WTC11 (cell line): ENCODE measurements around the gene ZNF385A. TPM values are rescaled to one million over a fixed set of nuclear protein-coding genes. Genes with fewer than 3 reads are reported as not detected.

ENCODE experiments used
- ATAC-seq: fragments of 200-7000 bp; cut with Tn5 transposase; 2 replicates; pipeline ENCODE4 v1.10.0; 2021; ENCODE audit warnings: mild to moderate bottlenecking, moderate library complexity
- CTCF ChIA-PET: fragments of 300-600 bp; sonication (Branson Sonifier 250); formaldehyde crosslinking; loops from one replicate; lab custom pipeline; 2021; ENCODE audit warnings: antibody characterized with exemption; lab: Charles Lee
- POLR2A ChIA-PET: fragments of 350-600 bp; sonication (Branson Sonifier 250); formaldehyde crosslinking; loops from one replicate; lab custom pipeline; 2021; ENCODE audit warnings: antibody characterized with exemption; lab: Charles Lee
- DNase-seq: peaks from one replicate; pipeline ENCODE4 v3.0.0; 2021; ENCODE audit warnings: low spot score
- H3K27ac Mint-ChIP-seq: 2 replicates; pipeline ENCODE4 v1.8.0; 2021; ENCODE audit warnings: mixed read lengths
- H3K27me3 Mint-ChIP-seq: 2 replicates; pipeline ENCODE4 v1.8.0; 2021; ENCODE audit warnings: low read depth, mild to moderate bottlenecking, moderate library complexity, mixed read lengths
- H3K36me3 Mint-ChIP-seq: 2 replicates; pipeline ENCODE4 v1.8.0; 2021; ENCODE audit warnings: mixed read lengths
- H3K4me1 Mint-ChIP-seq: 2 replicates; pipeline ENCODE4 v1.8.0; 2022; ENCODE audit warnings: mixed read lengths
- H3K4me3 Mint-ChIP-seq: 2 replicates; pipeline ENCODE4 v1.8.0; 2021; ENCODE audit warnings: mild to moderate bottlenecking, moderate library complexity, mixed read lengths
- H3K9me3 Mint-ChIP-seq: 2 replicates; pipeline ENCODE4 v1.8.0; 2021; ENCODE audit warnings: mixed read lengths
- ATF2 ChIP-seq: sonication (generic); formaldehyde crosslinking; IDR thresholded peaks from 2 replicates; pipeline ENCODE4 v1.8.1; 2022; ENCODE audit warnings: low read depth, missing genetic modification reagents, borderline replicate concordance
- ATF3 ChIP-seq: sonication (generic); formaldehyde crosslinking; conservative IDR thresholded peaks from 2 replicates; pipeline ENCODE4 v1.8.1; 2022; ENCODE audit warnings: mild to moderate bottlenecking, missing genetic modification reagents
- CREB1 ChIP-seq: sonication (generic); formaldehyde crosslinking; IDR thresholded peaks from 2 replicates; pipeline ENCODE4 v1.8.0; 2023; ENCODE audit warnings: mild to moderate bottlenecking, missing genetic modification reagents
- CTCF ChIP-seq: fragments of 200-600 bp; IDR thresholded peaks from 2 replicates; pipeline ENCODE4 v1.8.0; 2022; ENCODE audit warnings: antibody characterized with exemption
- E2F5 ChIP-seq: sonication (generic); formaldehyde crosslinking; IDR thresholded peaks from 2 replicates; pipeline ENCODE4 v1.8.1; 2022; ENCODE audit warnings: mild to moderate bottlenecking, moderate library complexity, missing genetic modification reagents
- FOXJ3 ChIP-seq: sonication (generic); formaldehyde crosslinking; IDR thresholded peaks from 2 replicates; pipeline ENCODE4 v1.9.0; 2021; ENCODE audit warnings: missing genetic modification reagents, mild to moderate bottlenecking, borderline replicate concordance
- FOXK1 ChIP-seq: sonication (generic); formaldehyde crosslinking; IDR thresholded peaks from 2 replicates; pipeline ENCODE4 v1.8.0; 2022; ENCODE audit warnings: mild to moderate bottlenecking, moderate library complexity, missing genetic modification reagents
- HMGA2 ChIP-seq: fragments of 250-450 bp; sonication (Bioruptor Pico); IDR thresholded peaks from 2 replicates; pipeline ENCODE4 v1.4.0; 2021; ENCODE audit warnings: mild to moderate bottlenecking, moderate library complexity
- JUN ChIP-seq: sonication (generic); formaldehyde crosslinking; IDR thresholded peaks from 2 replicates; pipeline ENCODE4 v1.8.0; 2023; ENCODE audit warnings: mild to moderate bottlenecking, missing genetic modification reagents
- NFE2L1 ChIP-seq: sonication (generic); formaldehyde crosslinking; IDR thresholded peaks from 2 replicates; pipeline ENCODE4 v1.8.1; 2023; ENCODE audit warnings: missing genetic modification reagents
- OVOL2 ChIP-seq: fragments of 250-450 bp; sonication (Bioruptor Pico); IDR thresholded peaks from 2 replicates; pipeline ENCODE4 v1.9.0; 2021; ENCODE audit warnings: mild to moderate bottlenecking, borderline replicate concordance
- SMAD4 ChIP-seq: sonication (generic); formaldehyde crosslinking; IDR thresholded peaks from 2 replicates; pipeline ENCODE4 v1.8.0; 2022; ENCODE audit warnings: mild to moderate bottlenecking, missing genetic modification reagents
- SP1 ChIP-seq: sonication (generic); formaldehyde crosslinking; conservative IDR thresholded peaks from 2 replicates; pipeline ENCODE4 v1.8.1; 2022; ENCODE audit warnings: missing genetic modification reagents
- TEAD4 ChIP-seq: sonication (generic); formaldehyde crosslinking; IDR thresholded peaks from 2 replicates; pipeline ENCODE4 v1.8.0; 2022; ENCODE audit warnings: mild to moderate bottlenecking, missing genetic modification reagents
- TP53 ChIP-seq: sonication (generic); formaldehyde crosslinking; IDR thresholded peaks from 2 replicates; pipeline ENCODE4 v1.8.1; 2023; ENCODE audit warnings: mild to moderate bottlenecking, missing genetic modification reagents
- ZNF121 ChIP-seq: sonication (generic); formaldehyde crosslinking; IDR thresholded peaks from 2 replicates; pipeline ENCODE4 v1.8.0; 2023; ENCODE audit warnings: missing genetic modification reagents
- ZNF281 ChIP-seq: sonication (generic); formaldehyde crosslinking; IDR thresholded peaks from 2 replicates; pipeline ENCODE4 v1.8.0; 2023; ENCODE audit warnings: mild to moderate bottlenecking, missing genetic modification reagents
- ZNF317 ChIP-seq: sonication (generic); formaldehyde crosslinking; IDR thresholded peaks from 2 replicates; pipeline ENCODE4 v1.8.1; 2023; ENCODE audit warnings: low read depth, mild to moderate bottlenecking, moderate library complexity, missing genetic modification reagents, borderline replicate concordance
- ZNF423 ChIP-seq: fragments of 250-450 bp; sonication (Bioruptor Pico); IDR thresholded peaks from 2 replicates; pipeline ENCODE4 v2.1.2; 2022; ENCODE audit warnings: mild to moderate bottlenecking, moderate library complexity
- total RNA-seq: library from RNA; stranded (reverse); gene quantifications from 3 replicates; pipeline ENCODE4 v1.2.3, GENCODE V29; 2021

Gene ZNF385A
- total RNA-seq, 1 experiment from 2014 or later = 23.5 TPM

- ChIA-PET CTCF (interaction anchor here (2.6 to 6.5 kb wide), 2 partner anchors 8 to 32 kb away, joined by 6 to 78 read pairs; no protein-coding TSS in a partner anchor), POLR2A (no interaction called here)
- Mint-ChIP-seq H3K4me3 (no peak overlapping the region), H3K9me3 (no peaks in the 10 kb centered on the region), H3K36me3 (peaks cover 15% of the 10 kb centered on the region), H3K27me3 (no peaks in the 10 kb centered on the region), H3K4me1 (peaks cover 9% of the 10 kb centered on the region), H3K27ac (no peak overlapping the region)
- no peak for TF ChIP-seq ZNF281 (CRISPR knock-in tag)
- TF ChIP-seq NFE2L1 (CRISPR knock-in tag) = no peak
- no peak for TF ChIP-seq FOXK1 (CRISPR knock-in tag)
- ATAC-seq = no peak
- DNase-seq = no peak
Measured at GRCh38 chr12:54407183-54407905, 22.8 kb upstream of the ZNF385A start.

- no peak for ATAC-seq
- no peak overlapping the region for H3K27ac Mint-ChIP-seq
- POLR2A ChIA-PET = no interaction called here
- no peaks in the 10 kb centered on the region for H3K27me3 Mint-ChIP-seq
- peaks cover 6% of the 10 kb centered on the region; the same call in 1 of the 2 replicates for H3K4me1 Mint-ChIP-seq
- no peak overlapping the region for H3K4me3 Mint-ChIP-seq
- DNase-seq = no peak
- H3K9me3 Mint-ChIP-seq = no peaks in the 10 kb centered on the region
- peaks cover 25% of the 10 kb centered on the region for H3K36me3 Mint-ChIP-seq
- CTCF ChIA-PET = interaction anchor here (0.9 to 11.3 kb wide), 4 partner anchors 10 to 36 kb away, joined by 3 to 361 read pairs (median 116); no protein-coding TSS in a partner anchor
- no peak for TF ChIP-seq OVOL2 (CRISPR knock-in tag)
- no peak for TF ChIP-seq TP53 (CRISPR knock-in tag)
- TF ChIP-seq NFE2L1 (CRISPR knock-in tag) = no peak
- no peak for TF ChIP-seq CREB1 (CRISPR knock-in tag)
- TF ChIP-seq SMAD4 (CRISPR knock-in tag) = no peak
- no peak for TF ChIP-seq FOXJ3
- TF ChIP-seq JUN = no peak
- no peak for TF ChIP-seq ZNF121 (CRISPR knock-in tag)
- TF ChIP-seq ATF3 (CRISPR knock-in tag) = no peak
- TF ChIP-seq E2F5 (CRISPR knock-in tag) = no peak
- TF ChIP-seq ZNF423 (CRISPR knock-in tag) = no peak
- no peak for TF ChIP-seq HMGA2 (CRISPR knock-in tag)
- no peak for TF ChIP-seq ZNF317 (CRISPR knock-in tag)
- TF ChIP-seq TEAD4 (CRISPR knock-in tag) = no peak
- no peak for TF ChIP-seq SP1 (CRISPR knock-in tag)
- no peak for TF ChIP-seq CTCF
- TF ChIP-seq ATF2 (CRISPR knock-in tag) = no peak
Measured at GRCh38 chr12:54405573-54405972, 21.0 kb upstream of the ZNF385A start.
